ENCODE data around the gene ATP2C2.
"Not testable (repeated sequence)": the region's sequence is repeated elsewhere in the genome, so short reads cannot be mapped to it uniquely, and the experiment has no call there.

The ATP2C2 gene

GRCh38 chr16:84368308-84368996 lies at the start of gene ATP2C2:
TSS of gene ATP2C2 (plus strand) at chr16:84368538. CDS start at chr16:84368616, 78 bp downstream.
- no peak for DNase-seq

- no peak for DNase-seq
Observed at GRCh38 chr16:84319146-84319760, 49.1 kb upstream of the ATP2C2 start.

GRCh38 chr16:84320511-84320910 lies 47.8 kb upstream of the ATP2C2 start:
- DNase-seq = no peak

- DNase-seq = no peak
Observed at GRCh38 chr16:84321932-84322331, 46.4 kb upstream of the ATP2C2 start.

GRCh38 chr16:84322749-84323148 lies 45.6 kb upstream of the ATP2C2 start:
- no peak for DNase-seq

- DNase-seq = no peak
Observed at GRCh38 chr16:84323606-84324005, 44.7 kb upstream of the ATP2C2 start.

GRCh38 chr16:84324434-84325262 lies 43.7 kb upstream of the ATP2C2 start:
- no peak for DNase-seq

GRCh38 chr16:84326545-84326944 lies 41.8 kb upstream of the ATP2C2 start:
- no peak for DNase-seq

- DNase-seq = no peak
Observed at GRCh38 chr16:84327926-84328505, 40.3 kb upstream of the ATP2C2 start.

GRCh38 chr16:84329016-84329415 lies 39.3 kb upstream of the ATP2C2 start:
- no peak for DNase-seq

GRCh38 chr16:84329843-84330684 lies 38.3 kb upstream of the ATP2C2 start:
- no peak for DNase-seq

- DNase-seq = no peak
Observed at GRCh38 chr16:84330685-84331050, 37.7 kb upstream of the ATP2C2 start.

GRCh38 chr16:84331998-84332780 lies 36.1 kb upstream of the ATP2C2 start:
- DNase-seq = no peak

- peak; percentile 10 for DNase-seq
Observed at GRCh38 chr16:84332975-84333684, 35.2 kb upstream of the ATP2C2 start.

GRCh38 chr16:84334058-84334457 lies 34.3 kb upstream of the ATP2C2 start:
- no peak for DNase-seq

- DNase-seq = no peak
Observed at GRCh38 chr16:84334482-84334881, 33.9 kb upstream of the ATP2C2 start.

GRCh38 chr16:84337236-84337635 lies 31.1 kb upstream of the ATP2C2 start:
- not testable (repeated sequence) for DNase-seq

- no peak for DNase-seq
Observed at GRCh38 chr16:84339311-84339710, 29.0 kb upstream of the ATP2C2 start.

GRCh38 chr16:84339766-84340165 lies 28.6 kb upstream of the ATP2C2 start:
- DNase-seq = no peak

- no peak for DNase-seq
Observed at GRCh38 chr16:84340325-84341040, 27.9 kb upstream of the ATP2C2 start.

Data from NCI-H2029 treated with DMSO at 0.1 percent for 48 hours (cell line).